SK-N-MC (cell line): ENCODE results near the gene CMTM8.

Experiments
- EZH2 ChIP-seq: fragments of 200-600 bp; sonication (generic); IDR thresholded peaks from one replicate; pipeline ENCODE4 v1.6.1; 2017; ENCODE audit warnings: antibody characterized with exemption
- FOXP2 ChIP-seq: optimal IDR thresholded peaks from 2 replicates; pipeline ENCODE3; 2011; ENCODE audit warnings: mild to moderate bottlenecking, moderate library complexity; ENCODE audit not compliant: insufficient read depth; ENCODE audit errors: extremely low read length, control extremely low read depth
- POLR2AphosphoS5 ChIP-seq: IDR thresholded peaks from 2 replicates; pipeline ENCODE4 v1.6.1; 2012; ENCODE audit warnings: mild to moderate bottlenecking, low read depth, low read length, borderline replicate concordance

DNA sequence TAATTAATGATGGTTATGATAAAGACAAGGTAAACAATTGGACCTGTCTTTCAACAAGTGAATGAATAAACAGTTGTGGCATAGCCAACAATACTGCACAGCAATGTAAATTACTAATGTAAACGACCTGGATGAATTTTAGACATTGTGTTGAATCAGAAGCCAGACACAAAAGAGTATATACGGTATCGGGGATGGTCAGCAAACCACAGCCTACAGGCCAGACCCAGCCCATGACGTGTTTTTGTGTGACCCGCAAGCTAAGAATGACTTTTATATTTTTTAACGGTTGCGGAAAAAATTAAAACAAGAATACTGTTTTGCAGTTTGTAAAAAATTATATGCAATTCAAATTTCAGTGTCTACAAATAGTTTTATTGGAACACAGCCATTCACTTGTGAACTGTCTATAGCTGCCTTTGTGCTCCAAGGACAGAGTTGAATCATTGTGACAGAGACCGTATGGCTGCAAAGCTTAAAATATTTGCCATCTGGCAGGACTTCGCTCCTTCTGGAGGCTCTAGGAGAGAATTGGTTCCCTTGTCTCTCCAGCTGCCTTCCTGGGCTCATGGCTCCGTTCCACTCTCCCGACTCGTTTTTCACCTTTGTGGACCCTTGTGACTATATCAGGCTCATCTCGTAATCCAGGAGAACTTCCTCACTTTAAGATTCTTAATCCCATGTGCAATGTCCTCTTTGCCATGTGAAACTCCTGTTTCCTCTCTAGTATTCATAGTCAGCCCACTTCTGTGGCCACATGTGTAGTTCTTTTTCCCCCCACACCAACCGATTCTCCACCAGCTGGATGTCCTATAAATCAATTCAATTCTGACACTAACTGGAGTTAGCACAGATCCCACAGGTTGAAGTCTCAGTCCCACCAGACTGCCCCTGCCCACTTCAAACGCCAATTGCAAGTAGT lies 72.7 kb downstream of the CMTM8 start:
- TF ChIP-seq POLR2AphosphoS5 (no peak), EZH2 (no peak), FOXP2 (no peak)
